ENCODE results near the gene H2BK1.

DNA sequence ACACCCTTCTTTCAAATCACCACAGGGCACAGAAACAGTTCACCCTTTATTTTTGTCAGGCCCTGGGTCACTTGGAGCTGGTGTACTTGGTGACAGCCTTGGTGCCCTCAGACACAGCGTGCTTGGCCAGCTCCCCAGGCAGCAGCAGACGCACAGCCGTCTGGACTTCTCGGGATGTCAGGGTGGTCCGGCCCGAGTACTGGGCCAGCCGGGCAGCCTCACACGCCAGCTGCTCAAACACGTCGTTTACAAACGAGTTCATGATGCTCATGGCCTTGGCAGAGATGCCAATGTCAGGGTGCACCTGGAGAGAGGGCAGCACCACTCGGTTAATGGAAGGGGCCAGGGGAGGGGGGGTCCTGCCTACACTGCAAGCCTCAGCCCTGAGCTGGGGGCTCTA is 2.5 kb downstream of the H2BK1 start:
- no peak for TF ChIP-seq CTCF (IDR thresholded peaks at IDR 0.05 in 8 of 11, conservative IDR thresholded peaks at IDR 0.05 in 3 of 11)
- TF ChIP-seq POLR2AphosphoS5 (IDR thresholded peaks at IDR 0.05) = peak in 1 of 3 donors; percentile 30

Data from spleen (tissue), 7 donors.